Measurements from ENCODE around the gene SH3RF1.

- TF ChIP-seq HDAC2 (IDR thresholded peaks at IDR 0.05; ENCODE audit: borderline replicate concordance in 1 of 2, low read depth in 2 of 2, low read length in 2 of 2) (no peak), SIX5 (IDR thresholded peaks at IDR 0.05; ENCODE audit: low read depth, low read length) (no peak), CEBPB (IDR thresholded peaks at IDR 0.05; ENCODE audit: low read depth, low read length) (no peak), CTCF (IDR thresholded peaks at IDR 0.05; ENCODE audit: control extremely low read depth in 1 of 3, insufficient read depth in 1 of 3, low read depth in 1 of 3, low read length in 3 of 3) (no peak), CHD2 (IDR thresholded peaks at IDR 0.05; ENCODE audit: low read length) (no peak), JUND (IDR thresholded peaks at IDR 0.05; ENCODE audit: low read length) (no peak), RFX5 (IDR thresholded peaks at IDR 0.05; ENCODE audit: borderline replicate concordance, low read depth, low read length) (no peak), SUZ12 (IDR thresholded peaks at IDR 0.05; ENCODE audit: low read length) (no peak), POLR2A (IDR thresholded peaks at IDR 0.05; ENCODE audit: control extremely low read depth in 1 of 2, low read depth in 2 of 2, low read length in 2 of 2) (no peak), SIRT6 (IDR thresholded peaks at IDR 0.05; ENCODE audit: low read length) (no peak), TEAD4 (IDR thresholded peaks at IDR 0.05; ENCODE audit: low read depth, low read length) (no peak), TBP (IDR thresholded peaks at IDR 0.05; ENCODE audit: low read depth, low read length) (no peak), ASH2L (IDR thresholded peaks at IDR 0.05; ENCODE audit: low read length) (no peak), ZNF274 (IDR thresholded peaks at IDR 0.05; ENCODE audit: borderline replicate concordance, extremely low read depth, low read length) (no peak)
These were observed 165.1 kb downstream of the SH3RF1 start for GRCh38 chr4:169105620-169106019.
